Upper lobe of left lung (tissue), 6 donors: ENCODE measurements around the gene RTTN. TPM values are rescaled to one million over a fixed set of nuclear protein-coding genes. Genes with fewer than 3 reads are reported as not detected.

Experiments used
- total RNA-seq, 6 donors: library from RNA; depleted of rRNA in 4 of 6; stranded (reverse); fragments of >200 nt in 4 of 6; gene quantifications; one replicate each; pipeline versions ENCODE4 v1.1.0 to v1.2.1, GENCODE V29; 2016 to 2021
- donor health status: DM: no; HTN: no; CAD: no; lungs with moderate emphysema.
- donor health status: DM: no; HTN: yes; CAD: no; lungs with severe emphysema.

Gene RTTN
- total RNA-seq, 6 donors from 2014 or later, result 8.3 to 32.9 (median 12.5) TPM

Other genes starting within 250 kb of the RTTN start
- 10 to 100 TPM; 11.0 to 29.2 (median 19.8) TPM for gene SOCS6, start 83.4 kb upstream of the RTTN start, total RNA-seq